NCI-H146 treated with DMSO at 0.1 percent for 48 hours (cell line): ENCODE data around the gene WWC1.

ENCODE experiments used
- DNase-seq: peaks from one replicate; lab custom pipeline; 2025; ENCODE audit not compliant: unreplicated experiment; lab: John Stamatoyannopoulos, UW

WWC1 gene

GRCh38 chr5:168291342-168291963, at the start of gene WWC1:
TSS of gene WWC1 (plus strand) at chr5:168291645. CDS start at chr5:168292153, 508 bp downstream.
- peak; percentile 75 for DNase-seq

GRCh38 chr5:168244838-168245559, 46.4 kb upstream of the WWC1 start:
- DNase-seq, result no peak

GRCh38 chr5:168249923-168250322, 41.5 kb upstream of the WWC1 start:
- no peak for DNase-seq

GRCh38 chr5:168251259-168251658, 40.2 kb upstream of the WWC1 start:
- DNase-seq, result no peak

- no peak for DNase-seq
Observed at GRCh38 chr5:168254013-168254693, 37.3 kb upstream of the WWC1 start.

- no peak for DNase-seq
Observed at GRCh38 chr5:168260353-168261226, 30.9 kb upstream of the WWC1 start.

GRCh38 chr5:168261227-168261571, 30.2 kb upstream of the WWC1 start:
- DNase-seq, result no peak

- DNase-seq, result no peak
Observed at GRCh38 chr5:168262042-168262743, 29.3 kb upstream of the WWC1 start.

- DNase-seq, result no peak
Observed at GRCh38 chr5:168263121-168263520, 28.3 kb upstream of the WWC1 start.

GRCh38 chr5:168266016-168266415, 25.4 kb upstream of the WWC1 start:
- no peak for DNase-seq

GRCh38 chr5:168268949-168269936, 22.2 kb upstream of the WWC1 start:
- DNase-seq, result peak; percentile 69

- no peak for DNase-seq
Observed at GRCh38 chr5:168269937-168270330, 21.5 kb upstream of the WWC1 start.

- DNase-seq, result no peak
Observed at GRCh38 chr5:168270476-168270875, 21.0 kb upstream of the WWC1 start.

GRCh38 chr5:168273056-168273980, 18.1 kb upstream of the WWC1 start:
- DNase-seq, result no peak

GRCh38 chr5:168274406-168274805, 17.0 kb upstream of the WWC1 start:
- DNase-seq, result no peak

GRCh38 chr5:168275940-168276339, 15.5 kb upstream of the WWC1 start:
- no peak for DNase-seq

- DNase-seq, result no peak
Observed at GRCh38 chr5:168282120-168282519, 9.3 kb upstream of the WWC1 start.

GRCh38 chr5:168284809-168285208, 6.6 kb upstream of the WWC1 start:
- no peak for DNase-seq
